Forelimb muscle (tissue), 1 donor: Measurements from ENCODE around the gene C2orf72. TPM values are rescaled to one million over a fixed set of nuclear protein-coding genes. Genes with fewer than 3 reads are reported as not detected.
"Not testable (repeated sequence)": the region's sequence is repeated elsewhere in the genome, so short reads cannot be mapped to it uniquely, and the experiment has no call there.

Source experiments
- DNase-seq: peaks from one replicate; pipeline ENCODE4 v3.0.0-alpha.2; 2013; ENCODE audit warnings: low read depth
- polyA plus RNA-seq: library from polyadenylated mRNA; unstranded; fragments of 120-200 nt; gene quantifications from one replicate; pipeline ENCODE4 v1.2.1, GENCODE V29; 2013; ENCODE audit not compliant: insufficient read length

C2orf72 gene
- polyA plus RNA-seq, result 0.23 TPM

DNA sequence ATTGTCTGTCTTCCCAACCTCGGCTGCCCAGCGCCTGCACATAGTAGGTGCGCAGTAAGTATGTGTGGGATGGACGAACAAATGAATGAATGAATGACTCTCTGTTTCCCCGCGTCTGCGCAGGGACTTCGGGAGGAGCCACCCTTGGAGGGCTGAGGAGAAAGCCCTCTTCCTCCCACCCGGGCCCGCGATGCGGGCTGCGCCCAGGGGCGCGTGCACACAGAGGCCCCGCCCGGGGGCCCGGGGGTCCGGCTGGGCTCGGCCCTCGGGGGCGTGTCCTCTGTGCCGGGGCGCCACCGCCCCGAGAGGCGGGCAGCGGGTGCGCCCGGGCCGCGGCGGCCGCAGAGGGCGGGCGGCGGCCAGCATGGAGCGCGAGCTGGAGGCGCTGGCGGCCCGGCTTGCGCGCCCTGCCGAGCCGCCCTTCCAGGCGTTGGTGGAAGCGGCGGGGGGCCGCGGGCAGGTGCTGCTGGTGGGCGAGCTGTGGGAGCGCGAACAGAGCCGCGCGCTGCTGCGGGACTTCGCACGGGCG, at the start of gene C2orf72:
C2orf72 (plus strand) TSS at position 322 of the 529 bp plus-strand sequence; CDS start at position 365, 43 bp downstream.
- no peak for DNase-seq

DNA sequence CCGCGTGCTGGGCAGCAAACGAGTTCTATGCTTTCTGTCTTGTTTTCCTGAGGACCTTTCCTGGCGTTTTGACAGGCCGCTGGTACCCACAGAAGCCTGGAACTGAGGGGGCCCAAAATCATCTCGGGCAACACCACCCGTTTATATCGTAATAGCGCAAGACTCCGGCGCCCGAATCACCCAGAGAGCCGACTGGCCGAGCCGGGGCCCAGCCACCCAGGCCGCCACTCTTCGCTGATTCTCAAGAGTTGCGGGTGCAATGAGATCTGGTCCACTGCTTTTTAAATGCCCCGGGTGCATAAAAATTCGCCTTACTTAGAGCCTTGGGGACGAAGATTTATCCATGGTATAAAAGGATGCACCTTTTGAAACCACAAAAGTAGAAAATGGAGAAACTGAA, 47.6 kb upstream of the C2orf72 start:
- DNase-seq, result no peak

DNA sequence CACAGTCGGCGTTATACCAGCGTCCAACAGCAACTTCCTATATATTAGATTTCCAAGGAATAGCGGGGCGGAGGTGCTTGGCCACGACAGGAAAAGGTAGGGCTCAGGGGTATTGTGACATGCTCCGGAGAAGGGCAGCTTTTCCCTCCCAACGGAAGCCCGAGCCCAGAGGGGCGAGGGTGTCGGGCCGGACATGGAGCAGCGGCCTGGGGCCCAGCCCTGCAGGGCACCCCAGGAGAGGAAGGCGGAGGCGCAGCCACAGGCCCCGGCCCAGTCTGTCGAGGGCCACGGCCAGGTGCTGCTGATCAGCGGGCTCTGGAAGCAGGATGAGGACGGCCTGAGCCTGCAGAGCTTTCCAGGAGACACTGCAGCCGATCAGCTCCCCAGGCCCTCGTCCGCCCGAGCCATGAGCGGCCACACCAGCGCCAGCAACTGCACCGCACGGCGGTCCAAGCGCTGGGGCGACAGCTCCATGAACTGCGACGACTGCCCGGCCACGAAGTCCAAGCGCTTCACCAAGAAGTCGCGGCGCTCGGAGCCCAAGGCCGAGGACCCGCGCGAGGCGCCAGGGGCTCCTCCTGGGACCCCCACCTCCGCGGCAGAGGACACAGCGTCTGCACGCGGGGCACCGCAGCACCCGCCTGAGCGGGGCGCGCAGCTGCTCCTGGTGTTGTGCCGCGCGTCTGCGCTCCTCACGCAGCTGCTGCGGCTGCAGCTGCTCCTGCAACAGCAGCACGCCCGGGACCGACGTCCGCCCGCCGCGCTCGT, 47.0 kb upstream of the C2orf72 start:
- DNase-seq, result no peak

DNA sequence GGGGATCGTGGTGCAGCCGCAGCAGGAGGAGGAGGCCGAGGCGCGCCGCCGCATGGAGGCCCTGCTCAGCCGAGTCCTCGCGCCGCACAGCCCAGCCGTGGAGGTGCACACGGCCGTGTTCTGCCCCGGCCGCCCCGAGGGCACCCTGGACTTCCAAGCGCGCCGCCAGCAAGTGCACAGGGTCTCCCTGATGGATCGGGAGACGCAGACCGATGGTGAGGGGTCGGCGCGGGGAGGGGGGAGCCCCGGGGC, 46.5 kb upstream of the C2orf72 start:
- no peak for DNase-seq

DNA sequence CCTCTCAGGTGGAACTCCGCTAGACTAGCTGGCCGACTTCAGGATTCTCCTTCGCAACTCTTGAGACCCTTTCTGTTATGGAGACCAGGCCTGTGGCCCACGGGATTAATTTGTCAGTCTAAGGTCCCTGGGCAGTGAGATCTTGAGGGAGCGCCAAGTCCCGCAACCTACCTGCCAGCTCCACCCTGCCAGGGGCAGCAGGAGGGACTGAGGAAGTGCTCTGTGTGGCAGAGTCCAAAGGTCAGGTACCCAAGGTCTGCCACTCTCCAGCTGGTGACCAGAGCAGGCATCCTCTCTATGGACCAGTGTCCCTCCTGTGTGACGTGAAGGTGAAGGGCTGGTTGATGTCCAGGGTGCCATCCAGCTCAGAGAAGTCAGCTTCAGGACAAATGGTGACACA, 45.7 kb upstream of the C2orf72 start:
- no peak for DNase-seq

DNA sequence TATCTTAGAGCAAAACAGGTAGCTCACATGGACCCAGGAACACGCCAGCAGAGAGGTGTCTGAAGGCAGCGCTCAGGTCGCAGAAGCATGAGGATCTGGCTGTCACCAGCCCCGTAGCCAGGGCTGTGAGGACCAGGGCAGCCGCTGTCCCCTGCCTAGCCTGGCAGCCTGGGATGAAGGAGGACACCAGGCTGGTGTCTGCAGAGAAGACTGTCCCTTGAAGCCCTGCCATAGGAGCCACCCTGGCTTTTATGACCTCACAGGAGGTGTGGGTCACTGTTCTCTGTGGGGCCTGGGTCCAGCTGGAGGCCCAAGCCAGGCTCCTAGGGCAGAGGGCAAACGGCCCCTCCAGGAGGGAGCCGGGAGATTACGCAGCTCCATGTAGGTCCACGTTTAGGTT, 41.5 kb upstream of the C2orf72 start, which contains the start of gene SPATA3:
SPATA3 (plus strand) TSS at position 301 of the 400 bp plus-strand sequence. CDS start 113 bp downstream, outside the sequence.
- DNase-seq, result no peak

DNA sequence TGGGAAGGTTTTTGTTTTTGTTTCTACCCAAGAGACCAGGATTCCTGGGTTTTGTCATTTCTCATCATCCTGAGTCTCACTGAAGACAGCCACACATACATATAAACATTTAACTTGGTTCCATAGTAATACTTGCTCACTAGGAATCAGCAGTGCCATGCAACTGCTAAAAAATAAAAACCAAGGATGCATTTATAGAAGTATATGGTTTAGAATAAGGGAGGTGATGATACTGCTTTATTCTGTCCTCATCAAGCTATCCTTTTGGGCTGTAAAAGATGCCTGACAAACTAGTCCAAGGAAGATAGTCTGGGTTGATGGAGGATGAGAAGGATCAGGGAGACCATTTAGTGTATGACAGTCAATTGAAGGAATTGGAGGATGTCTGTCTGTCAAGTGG, 40.7 kb upstream of the C2orf72 start:
- DNase-seq, result no peak

DNA sequence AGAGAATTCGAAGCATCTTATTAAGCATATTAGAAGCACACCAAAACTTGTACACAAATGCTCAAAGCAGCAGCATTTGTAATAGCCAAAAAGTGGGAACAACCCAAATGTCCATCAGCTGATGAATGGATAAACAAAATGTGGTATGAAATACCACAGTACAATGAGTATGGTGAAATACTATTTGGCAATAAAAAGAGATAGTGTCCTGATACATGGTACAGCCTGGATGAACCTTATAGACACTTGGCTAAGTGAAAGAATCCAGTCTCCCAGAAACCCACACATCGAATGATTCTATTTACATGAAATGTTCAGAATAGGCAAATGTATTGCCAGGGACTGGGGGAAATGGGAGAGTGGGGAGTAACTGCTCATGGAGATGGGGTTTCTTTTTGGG, 38.4 kb upstream of the C2orf72 start:
- DNase-seq, result no peak

DNA sequence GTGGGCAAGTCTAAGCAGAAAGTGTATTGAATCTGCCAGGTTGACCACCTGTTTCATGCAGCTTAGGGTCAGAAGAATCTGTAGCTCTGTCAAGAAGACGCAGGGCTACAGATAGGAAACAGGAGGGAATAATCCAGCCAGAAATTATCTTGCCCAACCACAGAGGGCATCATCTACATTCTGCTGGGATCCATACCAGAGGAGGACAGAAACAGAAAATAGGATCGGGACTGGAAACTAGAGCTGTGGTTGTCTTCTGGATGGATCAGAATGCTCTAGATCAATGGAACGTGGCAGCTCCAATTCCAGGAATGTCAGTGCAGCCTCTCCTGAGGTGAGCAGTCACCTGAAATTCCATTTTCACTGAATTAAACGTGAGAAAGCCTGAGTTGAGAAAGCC, 37.8 kb upstream of the C2orf72 start:
- no peak for DNase-seq

DNA sequence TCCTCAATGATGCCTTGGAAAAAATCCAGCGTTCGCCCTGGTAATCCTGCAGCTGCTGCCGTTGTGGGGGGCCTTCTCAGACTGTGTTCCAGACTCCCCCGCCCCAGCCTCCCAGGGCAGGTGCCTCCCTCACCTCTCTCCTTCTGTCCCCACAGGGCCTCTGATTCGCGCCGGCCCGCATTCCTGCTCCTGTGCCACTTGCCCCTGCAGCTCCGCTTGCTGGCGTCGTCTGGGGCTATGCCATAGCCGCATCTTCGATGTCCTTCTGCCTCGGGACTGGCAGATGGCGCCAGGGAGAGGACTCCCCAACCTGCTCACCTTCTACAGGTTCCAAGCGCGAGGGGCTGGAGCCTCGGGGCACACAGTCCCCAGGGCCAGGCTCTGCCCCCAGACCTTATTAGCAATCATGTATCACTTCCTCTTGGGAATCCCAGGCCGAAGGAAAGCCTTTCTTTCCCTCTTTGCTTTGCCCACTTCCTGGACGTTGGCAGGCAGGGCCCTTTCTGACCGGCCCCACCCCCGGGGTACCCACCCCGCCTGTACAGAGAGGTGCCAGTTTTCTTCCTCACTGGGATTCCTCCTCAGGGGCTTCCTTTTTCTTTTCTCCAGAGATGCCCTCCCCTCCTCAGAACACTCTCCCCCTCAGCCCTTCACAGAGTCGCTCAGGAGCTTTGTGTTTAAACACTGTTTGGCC, 37.0 kb upstream of the C2orf72 start:
- DNase-seq, result no peak

DNA sequence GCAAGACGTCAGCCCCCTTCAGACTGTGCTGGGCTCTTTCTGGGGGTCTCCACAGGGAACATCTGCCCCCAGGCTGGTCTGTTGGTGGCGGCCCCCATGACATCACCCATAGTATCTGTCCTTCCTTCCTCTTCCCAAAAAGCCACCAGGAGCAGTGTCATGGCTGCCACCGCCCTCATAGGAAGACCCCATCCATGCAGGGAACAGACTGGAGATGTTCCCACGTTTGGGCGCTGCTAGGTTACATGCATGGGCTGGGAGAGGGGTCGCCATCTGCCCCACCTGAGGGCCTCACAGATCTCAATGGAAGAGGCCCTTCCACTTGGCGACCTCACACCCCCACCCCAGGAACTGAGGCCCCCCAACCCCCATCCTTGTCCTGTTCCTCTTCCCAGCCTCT, 36.3 kb upstream of the C2orf72 start:
- DNase-seq, result no peak

DNA sequence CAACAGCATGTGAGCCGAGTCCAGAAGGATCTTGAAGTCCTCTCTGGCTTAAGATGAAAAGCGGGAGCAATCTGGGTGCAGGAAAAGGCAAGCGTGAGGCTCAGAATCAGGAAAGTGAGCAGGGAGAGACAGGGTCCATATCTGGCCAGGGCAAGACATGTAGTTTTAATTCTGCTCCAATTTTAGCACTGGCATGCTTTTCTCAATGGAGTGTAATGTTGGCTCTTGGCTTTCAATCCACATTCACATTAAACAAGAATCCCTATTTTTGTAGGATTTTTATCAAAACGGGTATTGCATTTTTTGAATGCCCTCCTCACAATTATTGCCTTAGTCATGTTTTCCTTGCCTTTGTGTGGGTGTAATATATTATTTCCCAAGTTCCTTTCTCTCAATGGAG, 35.4 kb upstream of the C2orf72 start:
- no peak for DNase-seq

DNA sequence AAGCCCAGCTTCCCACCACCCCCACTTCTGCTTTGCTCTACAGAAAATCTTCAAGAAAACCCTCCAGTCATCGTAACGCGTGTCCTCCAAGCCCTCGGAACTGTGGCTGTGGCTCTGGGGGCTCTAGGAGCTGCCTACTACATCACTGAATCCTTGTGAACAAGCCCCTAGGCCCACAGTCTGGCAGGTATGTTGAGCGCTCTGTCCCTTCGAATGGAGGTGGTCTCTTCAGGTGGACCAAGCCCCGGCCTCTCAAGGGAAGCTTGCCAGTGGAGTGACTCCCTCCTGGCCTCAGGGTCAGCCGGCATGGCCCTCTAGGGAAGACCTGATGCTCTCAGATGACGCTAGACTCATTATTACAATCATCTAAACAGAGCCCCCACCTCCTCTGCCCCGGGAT, 34.7 kb upstream of the C2orf72 start:
- DNase-seq, result no peak

DNA sequence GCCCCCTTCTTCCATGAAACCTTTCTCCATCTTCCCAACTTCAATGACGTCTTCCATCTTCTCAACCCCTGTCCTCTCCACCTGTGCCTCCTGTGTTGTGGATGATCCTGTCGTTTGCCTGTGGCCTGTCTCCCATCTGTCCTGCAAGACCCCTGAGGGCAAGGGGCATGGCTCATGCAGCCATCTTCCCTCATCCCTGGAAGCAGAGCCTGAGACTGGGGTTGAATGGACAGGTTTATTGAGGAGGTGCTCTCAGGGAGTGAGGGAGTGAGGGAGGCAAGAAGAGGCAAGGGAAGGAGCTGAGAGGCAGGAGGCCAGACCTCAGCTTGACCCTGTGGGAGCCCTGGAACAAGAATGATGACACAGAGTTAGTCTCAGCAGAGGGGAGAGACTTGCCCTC, 34.1 kb upstream of the C2orf72 start:
- no peak for DNase-seq

DNA sequence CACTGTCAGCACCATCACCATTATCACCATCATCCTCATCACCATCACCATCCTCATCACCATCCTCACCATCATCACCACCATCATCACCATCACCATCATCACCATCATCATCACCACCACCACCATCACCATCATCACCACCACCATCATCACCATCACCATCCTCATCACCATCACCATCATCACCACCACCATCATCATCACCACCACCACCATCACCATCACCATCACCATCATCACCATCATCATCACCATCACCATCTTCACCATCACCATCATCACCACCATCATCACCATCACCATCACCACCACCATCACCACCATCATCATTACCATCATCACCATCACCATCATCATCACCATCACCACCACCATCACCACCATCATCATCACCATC, 32.4 kb upstream of the C2orf72 start:
- not testable (repeated sequence) for DNase-seq

DNA sequence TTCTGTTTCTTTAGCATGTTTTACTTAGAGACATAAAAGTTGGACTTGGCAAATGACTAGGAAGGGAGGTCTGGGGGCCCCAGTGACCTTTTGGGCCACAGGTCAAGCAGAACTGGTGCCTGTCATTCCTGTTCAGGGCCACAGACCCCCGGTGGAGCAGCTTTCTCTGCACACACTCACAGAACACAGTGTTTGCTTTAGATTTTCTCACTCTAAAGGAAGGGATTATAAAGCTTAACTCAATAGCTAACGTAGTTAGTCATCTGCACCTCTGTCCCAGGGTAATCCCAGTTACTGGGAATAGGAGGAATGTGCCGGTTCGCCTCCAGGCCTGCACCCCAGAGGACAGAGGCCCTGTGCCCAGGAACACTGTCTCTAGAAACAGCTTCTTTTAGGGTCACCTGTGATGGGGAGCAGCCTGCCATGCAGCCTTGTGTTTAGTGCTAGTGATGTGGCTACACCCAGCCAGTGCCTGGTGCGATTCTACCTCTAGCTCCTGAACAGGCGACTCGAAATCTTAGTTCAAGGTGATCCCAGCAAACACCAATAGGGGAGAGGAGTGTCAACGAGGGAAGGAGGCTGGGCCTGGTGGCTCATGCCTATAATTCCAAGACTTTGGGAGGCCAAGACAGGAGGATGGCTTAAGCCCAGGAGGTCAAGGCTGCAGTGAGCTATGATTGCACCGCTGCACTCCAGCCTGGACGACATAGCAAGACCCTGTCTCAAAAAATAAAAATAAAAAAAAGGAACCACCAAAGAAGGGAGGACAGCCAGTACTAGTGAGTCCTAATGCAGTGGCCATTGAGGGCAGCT, 29.8 kb upstream of the C2orf72 start:
- no peak for DNase-seq

DNA sequence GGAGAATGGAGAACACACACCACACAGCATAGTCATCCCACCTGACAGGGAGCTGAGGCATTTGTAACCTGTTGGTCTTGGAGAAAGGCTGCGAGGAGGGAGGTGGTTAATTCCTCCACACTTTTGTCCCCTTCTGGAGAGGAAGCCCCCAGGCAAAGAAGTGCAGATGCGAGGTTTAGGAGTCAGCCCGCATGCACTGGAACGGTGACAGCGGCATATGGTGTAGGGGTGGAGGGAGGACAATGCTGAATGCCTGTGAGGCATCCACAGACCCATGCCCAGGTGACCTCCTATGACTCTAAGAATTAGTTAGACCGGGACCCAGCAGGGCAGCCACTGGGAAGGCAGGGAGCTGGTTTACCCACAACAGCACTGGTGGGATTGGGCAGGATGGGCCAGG, 29.2 kb upstream of the C2orf72 start:
- DNase-seq, result no peak

DNA sequence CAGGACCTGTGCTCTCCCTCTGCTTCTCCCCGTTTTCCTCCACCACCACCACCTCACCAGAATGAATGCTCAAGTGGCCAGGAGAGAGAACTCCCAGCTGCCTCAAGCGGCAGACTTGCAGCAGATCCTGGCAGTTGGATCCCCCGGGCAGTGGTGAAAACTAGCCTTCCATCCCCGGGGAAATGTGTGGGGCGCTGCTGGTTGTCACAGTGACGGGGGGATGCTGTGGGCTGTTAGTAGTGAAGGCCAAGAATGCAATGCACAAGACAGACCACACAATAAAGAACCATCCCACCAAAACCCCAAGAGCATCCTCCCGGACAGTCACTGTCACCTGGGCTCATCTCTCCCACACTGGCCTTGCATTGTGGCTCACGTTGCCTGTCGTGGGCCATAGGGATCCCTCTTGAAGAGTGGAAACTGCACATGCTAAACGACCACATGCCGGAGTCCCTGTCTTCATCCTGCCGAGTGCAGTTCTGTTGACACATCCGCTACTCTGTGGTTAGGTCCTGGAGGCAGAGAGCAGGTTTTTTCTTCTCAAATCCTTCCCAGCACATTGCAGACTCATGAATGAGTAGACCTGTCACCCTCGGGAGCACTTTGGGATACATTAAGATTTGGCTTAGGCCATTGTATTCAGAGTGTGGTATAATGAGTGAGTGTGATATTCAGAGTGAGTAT, 27.9 kb upstream of the C2orf72 start:
- no peak for DNase-seq

DNA sequence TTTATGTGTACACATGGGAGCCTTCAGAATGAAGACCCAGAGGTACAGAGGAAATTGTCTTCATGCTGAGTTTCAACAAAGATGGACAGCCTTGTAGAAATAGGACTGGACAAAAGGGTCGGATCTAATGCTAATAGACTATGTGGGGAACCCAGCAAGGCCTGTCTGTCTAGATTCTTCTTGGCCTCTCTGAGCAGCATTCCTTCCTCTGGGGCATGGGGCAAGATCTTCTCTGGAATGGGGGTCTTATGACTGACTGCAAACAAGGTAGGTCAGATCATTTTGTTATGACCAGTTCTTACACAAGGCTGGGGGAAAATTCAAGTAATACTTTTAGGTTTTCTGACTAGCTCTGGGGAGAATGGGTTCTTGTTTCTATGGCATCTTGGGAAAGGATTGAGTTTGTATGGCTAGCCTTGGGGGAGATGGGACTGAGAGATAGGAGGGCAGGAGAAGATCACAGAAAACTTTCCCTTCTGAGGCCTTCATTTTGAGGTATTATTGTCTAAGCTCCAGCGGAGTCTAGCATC, 27.1 kb upstream of the C2orf72 start:
- DNase-seq, result no peak

DNA sequence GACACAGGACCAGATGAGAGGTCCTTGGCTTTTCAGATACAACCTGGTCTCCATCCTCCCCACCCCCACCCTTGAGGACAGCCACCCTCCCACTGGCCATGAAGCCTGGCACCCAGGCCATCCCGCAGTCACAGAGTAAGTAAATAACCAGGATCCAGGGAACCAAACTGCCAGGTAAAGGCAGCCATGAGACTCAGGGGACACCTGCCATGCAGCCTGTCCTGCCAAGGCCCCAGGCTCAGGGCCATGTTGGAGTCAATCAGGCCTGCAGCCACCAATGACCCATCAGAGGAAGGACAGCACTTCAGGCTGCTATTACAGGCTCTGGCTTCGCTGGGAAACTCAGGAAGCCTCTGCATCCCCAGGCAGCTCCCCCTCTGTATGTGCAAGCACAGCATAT, 25.8 kb upstream of the C2orf72 start:
- DNase-seq, result no peak

DNA sequence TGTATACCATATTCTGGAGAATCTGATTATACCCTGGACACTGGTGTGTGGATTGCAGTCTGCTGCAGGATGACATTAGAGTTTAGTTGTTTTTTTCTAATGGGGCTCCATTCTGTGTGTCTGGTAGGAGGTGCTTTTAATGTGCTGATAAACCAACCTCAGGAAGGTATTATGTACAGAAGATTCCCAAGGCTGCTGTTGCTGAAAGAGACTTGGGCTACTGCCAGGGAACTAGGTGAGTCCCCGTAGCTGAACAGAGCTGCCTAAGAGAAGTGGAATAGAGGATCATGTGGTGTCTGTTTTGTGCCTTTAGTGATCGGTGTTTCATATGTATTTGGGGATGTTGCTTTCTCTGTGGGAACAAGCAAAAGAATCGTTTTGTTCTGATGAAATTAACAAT, 24.9 kb upstream of the C2orf72 start:
- no peak for DNase-seq

DNA sequence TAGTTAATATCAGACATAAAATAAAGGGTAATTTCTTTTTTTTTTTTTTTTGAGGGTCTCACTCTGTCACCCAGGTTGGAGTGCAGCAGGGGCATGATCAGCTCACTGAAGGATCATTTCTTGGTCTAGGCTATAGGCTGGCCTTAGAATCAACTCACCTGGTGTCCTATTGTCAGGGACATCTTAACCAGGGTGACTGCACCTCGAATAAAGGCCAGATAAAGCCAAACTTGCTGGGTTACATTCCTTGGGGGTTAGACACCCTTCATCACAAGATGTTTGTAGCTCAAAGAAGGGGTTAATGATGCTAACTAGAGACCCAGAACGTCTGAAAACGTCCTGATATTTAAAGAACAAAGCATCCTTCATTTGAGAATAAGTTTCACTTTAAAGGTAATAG, 23.5 kb upstream of the C2orf72 start:
- no peak for DNase-seq
